ENCODE data around the gene C11orf87.

Gene C11orf87

DNA sequence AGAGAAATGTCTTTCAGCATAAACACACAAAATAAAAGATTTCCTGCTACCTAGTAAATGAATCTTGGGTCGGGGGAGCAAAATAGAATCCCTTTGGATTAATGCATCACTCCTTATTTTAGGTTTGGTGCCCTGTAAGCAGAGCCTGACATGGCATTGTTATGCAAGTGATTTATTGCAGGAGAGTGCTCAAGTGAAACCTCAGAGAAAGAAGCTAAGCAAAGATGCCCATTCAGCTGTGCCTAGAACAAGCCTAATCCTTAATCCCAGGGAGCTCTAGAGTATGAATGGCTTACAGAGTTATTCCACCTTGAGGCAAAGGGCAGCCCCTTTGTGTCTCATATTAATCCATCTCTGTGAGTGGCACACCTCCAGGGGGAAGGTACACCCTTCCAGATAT is 21.1 kb downstream of the C11orf87 start:
- DNase-seq (ENCODE audit: low spot score) = no peak

DNA sequence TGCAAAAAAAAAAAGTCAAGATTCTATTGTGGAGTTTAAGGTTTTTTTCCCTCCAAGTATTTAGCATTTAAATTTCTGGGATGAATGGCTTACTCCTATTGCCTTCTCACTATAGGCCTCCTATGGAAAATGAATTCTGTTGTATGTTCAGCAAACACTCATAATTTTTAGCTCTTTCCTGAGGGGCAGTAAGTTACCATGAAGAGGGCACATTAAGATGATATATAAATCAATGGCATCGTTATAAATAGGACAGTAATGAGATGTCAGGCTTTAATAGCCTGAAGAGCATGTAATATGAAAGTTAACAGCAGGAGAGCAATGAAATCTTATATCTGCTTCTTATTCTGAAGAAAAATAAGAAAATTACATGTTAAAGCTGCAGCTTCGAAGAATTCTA is 32.9 kb downstream of the C11orf87 start:
- no peak for DNase-seq (ENCODE audit: low spot score)

Measured in putamen (tissue), 1 donor.